NK-92 (cell line): ENCODE measurements around the gene TVP23C.
"Not testable (repeated sequence)": the region's sequence is repeated elsewhere in the genome, so short reads cannot be mapped to it uniquely, and the experiment has no call there.

Experiments
- DNase-seq: peaks from one replicate; lab custom pipeline; 2025; ENCODE audit not compliant: unreplicated experiment; lab: John Stamatoyannopoulos, UW

Gene TVP23C

DNA sequence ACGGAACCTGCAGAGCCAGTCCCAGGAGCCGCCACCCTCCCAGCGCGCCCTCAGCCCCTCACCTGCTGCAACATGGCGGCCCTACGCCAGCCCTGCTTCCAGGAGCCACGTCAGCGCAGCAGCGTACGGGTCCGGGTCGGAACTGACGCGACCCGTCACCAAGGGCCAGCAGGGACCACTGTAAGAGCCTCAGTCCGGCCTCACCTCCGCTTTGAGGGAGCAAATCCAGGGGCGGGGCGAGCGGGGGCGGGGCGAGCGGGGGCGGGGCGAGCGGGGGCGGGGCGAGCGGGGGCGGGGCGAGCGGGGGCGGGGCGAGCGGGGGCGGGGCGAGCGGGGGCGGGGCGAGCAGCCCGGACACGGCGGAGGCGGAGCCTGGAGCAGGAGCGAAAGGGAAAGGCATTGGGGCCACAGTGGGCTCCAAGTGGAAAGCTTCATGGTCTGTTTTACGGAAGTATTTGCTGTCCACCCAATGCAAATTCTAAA, at the start of gene TVP23C:
TSS of gene TVP23C (minus strand) at position 109 of the 483 bp plus-strand sequence. CDS start at position 74, 35 bp downstream.
- not testable (repeated sequence) for DNase-seq

DNA sequence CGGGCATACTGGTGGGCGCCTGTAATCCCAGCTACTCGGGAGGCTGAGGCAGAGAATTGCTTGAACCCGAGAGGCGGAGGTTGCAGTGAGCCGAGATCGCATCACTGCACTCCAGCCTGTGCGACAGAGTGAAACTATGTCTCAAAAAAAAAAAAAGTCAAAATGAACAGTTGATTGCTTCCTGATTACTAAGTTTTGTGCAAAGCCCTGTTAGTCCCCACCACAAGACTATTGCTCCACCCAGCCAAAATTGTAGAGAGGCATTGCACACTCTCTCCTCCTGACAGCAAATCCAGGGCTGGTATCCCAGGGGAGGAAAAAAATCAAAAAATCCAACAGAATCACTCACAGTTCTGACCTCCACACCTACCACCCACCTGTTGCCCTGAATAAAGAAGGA, 29.7 kb upstream of the TVP23C start:
- DNase-seq: not testable (repeated sequence)

DNA sequence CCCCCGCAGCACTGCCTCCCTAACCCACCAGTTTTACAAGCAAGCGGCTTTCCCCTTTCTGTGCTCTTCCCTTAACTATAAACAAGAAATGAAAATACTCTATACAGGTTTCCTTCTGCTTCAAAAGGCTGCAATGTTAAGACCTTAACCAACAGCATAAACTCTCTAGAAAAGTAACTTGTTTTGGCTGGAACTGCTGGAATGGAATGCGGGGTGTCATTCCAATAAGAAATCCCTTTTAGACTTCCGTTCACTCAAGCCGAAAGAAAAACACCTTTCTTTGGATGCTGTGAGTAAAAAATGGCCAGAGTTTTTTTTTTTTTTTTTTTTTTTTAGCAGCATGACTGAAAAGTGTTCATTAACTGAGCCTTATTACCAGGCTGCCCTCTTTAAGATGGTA, 28.7 kb upstream of the TVP23C start:
- DNase-seq: not testable (repeated sequence)

DNA sequence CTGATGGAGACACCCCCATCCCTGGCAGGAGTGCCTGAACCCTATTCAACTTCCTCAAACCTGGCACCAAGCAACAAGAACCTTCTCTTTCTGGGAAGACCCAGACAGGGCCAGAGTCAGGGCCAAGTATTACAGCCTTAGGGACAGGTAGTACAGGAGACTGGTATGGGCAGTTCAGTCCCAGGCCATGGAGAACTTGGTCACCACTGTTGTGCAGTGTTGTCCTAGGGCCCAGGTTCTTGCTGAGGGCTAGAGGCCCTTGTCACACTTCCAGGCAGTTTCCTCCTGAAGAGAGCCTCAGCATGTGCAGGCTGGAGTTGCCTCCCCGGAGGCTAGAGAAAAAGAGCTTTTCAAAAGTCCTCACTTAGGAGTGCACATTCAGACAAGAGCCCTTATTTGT, 27.6 kb upstream of the TVP23C start:
- DNase-seq: not testable (repeated sequence)

DNA sequence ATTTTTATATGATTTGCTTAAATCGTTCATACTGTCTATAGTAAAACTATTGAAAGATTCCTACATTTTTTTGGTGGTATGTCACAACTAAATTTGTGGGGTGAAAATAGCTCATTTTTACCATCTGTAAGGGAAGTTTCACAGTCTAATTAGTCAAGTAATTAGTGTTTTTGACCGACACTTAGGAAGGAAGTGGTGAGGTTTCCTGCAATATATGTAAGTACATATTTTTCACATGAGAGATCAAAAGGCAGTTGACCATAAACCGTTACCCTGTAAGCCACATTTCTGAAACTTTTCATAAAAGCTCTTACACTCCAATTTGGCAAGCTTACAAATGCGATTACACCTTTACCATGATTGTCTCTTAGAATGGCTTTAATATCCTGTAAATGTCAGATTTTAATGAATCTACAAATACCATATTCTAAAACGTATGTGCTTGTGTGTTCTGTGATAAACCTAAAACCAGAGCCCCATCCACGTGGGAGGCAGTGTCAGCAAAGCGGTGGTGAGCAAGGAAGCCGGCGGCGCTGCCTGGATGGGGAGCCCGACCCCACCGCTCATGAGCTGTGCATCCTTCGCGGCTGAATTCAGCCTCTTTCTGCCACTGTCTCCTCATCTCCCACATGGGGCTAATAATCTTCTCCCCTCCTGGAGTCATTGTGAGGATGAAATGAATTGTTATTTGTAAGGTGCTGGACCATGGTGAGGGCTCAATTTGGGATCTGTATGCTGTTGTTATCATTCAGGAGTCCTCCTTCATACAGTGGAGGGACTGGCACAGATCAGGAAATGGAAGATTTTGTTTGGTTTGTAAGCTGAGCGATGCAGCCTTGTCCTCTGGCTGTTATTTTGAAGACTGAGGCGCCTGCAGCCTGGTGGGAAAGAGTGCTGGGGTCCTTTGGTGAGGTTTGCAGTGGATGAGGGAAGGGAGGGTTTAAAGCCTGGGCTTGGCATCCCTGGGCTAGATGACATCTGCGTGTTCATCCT, 26.6 kb upstream of the TVP23C start:
- not testable (repeated sequence) for DNase-seq

DNA sequence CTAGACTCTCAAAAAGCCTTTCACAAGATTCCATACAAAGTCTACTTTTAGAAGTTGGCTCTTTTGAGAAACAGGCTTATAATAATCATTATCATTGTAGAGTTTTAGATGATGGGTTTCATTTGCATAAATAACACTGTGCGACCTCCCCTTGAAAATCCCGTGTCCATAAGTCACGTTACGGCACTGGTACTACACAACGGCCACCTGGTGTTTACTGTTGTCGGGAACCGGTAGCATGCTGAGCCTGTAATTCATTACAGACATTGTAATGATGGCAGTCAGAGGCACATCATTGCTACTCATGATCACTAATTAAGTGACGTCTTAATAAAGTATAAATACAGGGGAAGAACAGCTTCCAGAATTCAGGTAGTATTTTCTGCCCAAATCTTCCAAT, 24.7 kb upstream of the TVP23C start:
- not testable (repeated sequence) for DNase-seq

DNA sequence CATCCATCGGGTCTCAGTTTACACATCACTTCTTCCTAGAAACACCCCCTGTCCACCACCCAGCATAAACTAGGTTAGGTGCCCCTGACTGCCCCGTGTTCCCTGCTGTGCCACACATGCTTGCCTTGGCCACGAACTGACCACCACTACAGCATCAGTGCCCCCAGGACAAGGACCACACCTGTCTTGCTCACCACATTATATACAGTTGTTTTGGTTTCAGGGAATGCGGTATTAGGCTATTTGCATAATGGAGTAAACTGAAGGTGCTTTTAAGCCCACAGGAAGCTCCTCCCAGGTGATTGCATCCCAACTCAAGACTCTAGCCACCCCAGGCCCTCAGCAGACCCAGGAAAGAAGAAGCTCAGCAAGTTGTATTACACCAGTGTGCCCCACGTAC, 20.0 kb upstream of the TVP23C start:
- DNase-seq: not testable (repeated sequence)

DNA sequence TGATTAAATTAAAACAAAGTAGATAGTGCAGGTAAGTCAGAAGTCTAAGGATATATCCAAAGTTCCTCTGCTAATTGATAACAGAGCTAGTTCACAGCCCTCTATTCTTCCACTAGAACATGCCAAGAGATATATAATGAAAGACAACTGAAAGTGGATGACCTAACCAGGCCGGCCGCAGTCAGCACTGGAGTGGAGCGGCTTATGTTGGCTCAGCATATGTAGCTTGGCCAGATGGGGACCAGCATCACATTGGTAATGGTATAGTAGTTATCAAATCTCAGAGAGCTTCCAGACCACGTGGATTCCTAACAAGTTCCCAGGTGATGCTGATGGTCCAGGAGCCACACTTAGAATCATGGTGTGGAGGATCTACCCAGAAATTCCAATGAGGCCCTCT, 18.2 kb upstream of the TVP23C start:
- not testable (repeated sequence) for DNase-seq

DNA sequence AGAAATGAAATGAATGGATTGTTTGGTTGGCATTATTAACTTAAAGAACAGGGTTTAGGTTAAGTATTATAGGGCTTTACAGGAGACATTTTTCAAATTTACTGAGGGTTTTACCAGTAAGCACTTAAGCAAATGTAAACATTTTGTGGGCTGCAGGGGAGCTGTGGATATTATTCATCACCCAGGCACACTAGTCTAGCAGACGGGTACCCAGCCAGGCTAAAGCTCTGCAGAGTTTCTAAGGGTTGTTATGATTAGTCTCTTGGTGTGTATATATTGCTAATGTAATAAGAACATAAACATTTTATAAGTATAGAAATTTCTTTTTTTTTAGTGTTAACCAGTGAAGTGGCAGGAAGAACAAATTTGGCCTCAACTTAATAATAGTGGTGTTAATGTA, 13.6 kb upstream of the TVP23C start:
- DNase-seq: not testable (repeated sequence)

DNA sequence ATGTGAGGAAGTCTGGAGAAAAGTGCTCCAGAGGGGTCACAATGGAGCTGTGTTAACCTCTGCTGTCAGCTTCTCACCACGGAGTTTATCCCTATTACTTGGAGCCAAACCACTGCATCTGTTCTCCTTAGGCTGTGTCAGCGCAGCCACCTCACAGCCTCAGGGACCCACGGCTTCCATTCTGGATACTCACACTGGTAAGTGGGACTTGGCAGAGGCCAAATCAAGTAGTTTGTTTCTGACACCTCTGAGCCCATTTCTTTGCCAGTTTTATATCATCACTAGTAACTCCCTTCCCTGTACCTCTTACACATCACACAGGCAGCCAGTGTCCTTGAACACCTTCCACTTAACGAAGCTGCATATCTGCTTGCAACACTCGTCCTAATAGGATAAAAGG, 11.4 kb upstream of the TVP23C start:
- DNase-seq: not testable (repeated sequence)

DNA sequence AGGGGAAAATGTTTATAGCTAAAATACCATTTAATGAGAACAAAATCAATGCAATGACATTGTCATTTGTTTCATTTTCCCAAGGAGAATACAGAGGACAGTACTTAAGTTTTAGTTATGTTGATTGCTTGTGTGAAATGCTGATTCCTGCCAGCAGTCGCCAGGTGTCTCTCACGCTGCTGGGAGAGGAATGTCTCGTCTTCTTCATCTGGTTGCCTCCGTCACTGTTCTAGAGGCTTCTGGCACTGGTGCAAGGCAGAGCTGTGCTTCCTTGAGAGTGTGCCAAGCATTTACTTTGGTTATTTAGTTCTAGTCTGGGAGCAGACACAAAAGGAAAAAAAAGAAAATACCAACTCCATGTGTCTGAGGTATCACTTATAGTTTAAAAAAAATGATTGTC, 10.6 kb upstream of the TVP23C start:
- DNase-seq: not testable (repeated sequence)

DNA sequence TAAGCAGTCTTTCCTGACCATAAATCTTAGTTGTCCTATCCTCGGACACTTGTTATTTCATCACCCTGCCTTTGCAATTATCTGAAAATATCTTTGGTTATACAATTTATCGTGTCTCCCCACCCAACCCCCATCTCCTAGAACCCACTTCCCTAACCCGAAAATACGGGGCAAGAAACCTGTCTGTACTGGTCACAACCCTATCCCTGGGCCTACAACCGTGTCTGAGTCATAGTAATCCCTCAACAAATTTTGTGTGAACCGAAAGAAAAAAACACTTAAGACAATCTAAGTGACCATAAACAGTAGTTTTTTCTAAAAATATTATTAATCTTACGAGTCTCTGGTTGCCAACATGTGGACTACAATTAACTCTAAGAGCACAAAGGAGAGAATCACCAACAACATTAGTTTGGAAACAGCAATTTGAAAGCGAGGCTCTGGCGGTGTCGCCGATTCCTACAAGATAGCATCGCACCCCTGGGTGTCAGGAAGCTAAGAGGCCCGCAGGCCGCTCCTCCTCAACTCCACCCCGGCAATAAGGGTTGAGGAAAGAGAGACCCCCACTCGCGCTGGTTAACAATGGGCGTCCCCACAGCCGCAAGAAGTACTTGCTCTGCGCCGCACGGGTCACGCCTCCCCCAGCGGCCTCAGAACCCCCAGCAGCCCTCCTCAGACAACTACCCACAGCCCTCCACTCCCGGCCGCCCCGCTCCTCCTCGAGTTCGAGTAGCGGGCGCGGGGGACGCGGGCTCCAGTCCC, 489 bp downstream of the TVP23C start:
- DNase-seq: not testable (repeated sequence)

DNA sequence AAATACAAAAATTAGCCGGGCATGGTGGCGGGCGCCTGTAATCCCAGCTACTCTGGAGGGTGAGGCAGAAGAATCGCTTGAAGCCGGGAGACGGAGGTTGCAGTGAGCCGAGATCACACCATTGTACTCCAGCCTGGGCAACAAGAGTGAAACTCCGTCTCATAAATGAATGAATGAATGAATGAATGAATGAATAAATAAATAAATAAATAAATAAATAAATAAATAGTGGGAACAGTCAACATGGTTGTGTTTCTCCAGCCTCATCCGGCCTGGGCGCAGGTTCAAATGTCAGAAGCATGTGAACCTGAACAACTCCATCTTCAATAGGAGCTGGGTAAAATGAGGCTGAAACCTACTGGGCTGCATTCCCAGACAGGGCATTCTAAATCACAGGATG, 1.8 kb downstream of the TVP23C start:
- not testable (repeated sequence) for DNase-seq

DNA sequence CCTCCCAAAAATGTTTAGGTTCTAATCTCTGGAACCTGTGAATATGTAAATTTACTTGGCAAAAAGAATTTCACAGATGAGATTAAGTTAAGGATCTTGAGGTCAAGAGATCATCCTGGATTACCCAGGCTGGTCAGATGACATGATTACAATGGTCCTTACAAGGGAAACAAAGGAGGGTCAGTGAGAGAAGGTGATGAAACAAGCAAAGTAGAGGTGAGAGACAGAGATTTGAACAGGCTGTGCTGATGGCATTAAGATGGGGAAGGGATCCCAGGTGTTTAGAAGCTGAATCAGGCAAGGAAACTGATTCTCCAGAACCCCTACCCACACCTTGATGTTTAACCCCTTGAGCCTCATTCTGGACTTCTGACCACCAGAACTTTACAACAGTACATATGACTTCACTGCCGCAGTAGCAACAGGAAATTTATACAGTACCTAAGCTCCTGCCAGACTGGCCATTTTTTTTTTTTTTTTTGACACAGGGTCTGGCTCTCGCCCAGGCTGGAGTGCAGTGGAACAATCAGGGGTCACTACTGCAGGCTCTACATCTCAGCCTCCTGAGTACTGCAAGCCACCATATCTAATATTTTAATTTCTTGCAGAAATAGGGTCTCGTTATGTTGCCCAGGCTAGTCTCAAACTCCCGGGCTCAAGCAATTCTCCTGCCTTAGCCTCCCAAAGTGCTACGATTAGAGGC, 4.7 kb downstream of the TVP23C start:
- not testable (repeated sequence) for DNase-seq

DNA sequence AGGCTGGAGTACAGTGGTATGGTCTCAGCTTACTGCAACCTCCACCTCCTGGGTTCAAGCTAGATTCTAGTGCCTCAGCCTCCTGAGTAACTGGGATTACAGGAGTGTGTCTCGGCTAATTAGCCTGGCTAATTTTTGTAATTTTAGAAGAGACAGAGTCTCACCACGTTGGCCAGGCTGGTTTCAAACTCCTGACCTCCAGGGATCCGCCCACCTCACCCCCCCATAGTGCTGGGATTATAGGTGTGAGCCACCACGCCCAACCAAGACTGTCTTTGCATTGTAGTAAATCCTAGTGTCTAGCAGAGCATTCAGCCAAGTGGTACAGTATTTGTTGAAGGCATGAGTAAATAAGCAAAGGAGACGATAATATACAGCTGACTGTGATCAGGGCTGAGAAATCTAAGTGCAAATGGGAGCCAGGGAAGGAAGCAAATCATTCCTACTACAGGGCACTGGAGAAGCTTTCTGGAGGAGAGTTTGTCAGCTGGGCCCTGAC, 5.9 kb downstream of the TVP23C start:
- not testable (repeated sequence) for DNase-seq

DNA sequence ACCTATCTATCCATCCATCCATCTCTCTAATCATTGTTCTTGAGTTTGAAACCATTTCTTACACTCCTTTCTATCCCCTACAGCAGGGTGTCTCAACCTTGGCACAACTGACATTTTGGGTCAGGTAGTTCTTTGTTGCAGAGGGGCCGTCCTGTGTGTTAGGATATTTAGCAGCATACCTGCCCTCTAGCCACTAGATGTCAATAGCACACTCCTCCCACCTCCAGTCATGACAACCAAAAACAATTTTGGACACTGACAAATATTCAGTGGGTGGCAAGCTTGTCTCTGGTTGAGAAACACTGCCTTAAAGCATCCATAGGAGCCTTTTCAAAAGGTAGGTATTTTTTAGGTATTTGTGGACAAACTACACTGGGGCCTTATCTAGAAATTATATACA, 10.4 kb downstream of the TVP23C start:
- DNase-seq: not testable (repeated sequence)

DNA sequence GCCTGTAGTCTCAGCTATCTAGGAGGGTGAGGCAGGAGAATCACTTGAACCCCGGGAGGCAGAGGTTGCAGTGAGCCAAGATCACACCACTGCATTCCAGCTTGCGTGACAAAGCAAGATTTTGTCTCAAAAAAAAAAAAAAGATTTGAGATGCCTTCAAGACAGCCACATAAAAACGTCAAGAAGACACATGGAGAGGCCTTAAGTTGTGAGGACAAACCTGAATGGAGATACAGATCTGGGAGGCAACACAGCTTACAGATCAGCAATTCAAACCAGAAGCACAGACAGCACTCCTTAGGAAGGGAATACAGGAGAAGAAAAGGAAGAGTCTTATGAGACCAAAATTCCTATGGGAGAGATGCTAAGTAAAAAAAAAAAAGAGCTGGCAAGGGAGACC, 13.7 kb downstream of the TVP23C start:
- not testable (repeated sequence) for DNase-seq

DNA sequence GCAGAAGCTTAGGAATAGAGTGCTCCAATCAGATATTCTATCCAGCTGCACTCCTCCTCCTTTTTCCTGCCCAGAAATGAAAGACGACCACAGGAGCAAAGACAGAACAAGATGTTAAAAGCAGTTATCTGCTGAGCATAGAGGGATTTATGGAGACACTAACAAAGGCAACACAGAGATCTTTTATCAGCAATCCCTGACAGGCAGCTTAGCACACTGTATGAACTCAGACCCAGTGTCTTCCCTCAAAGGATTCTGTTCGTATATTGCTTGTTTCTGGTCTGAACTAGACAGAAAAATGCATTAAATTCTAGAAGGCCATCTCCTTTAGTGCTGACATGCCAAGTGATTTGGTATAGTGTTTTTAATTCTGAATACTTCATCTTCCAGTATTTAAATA, 16.7 kb downstream of the TVP23C start:
- not testable (repeated sequence) for DNase-seq

DNA sequence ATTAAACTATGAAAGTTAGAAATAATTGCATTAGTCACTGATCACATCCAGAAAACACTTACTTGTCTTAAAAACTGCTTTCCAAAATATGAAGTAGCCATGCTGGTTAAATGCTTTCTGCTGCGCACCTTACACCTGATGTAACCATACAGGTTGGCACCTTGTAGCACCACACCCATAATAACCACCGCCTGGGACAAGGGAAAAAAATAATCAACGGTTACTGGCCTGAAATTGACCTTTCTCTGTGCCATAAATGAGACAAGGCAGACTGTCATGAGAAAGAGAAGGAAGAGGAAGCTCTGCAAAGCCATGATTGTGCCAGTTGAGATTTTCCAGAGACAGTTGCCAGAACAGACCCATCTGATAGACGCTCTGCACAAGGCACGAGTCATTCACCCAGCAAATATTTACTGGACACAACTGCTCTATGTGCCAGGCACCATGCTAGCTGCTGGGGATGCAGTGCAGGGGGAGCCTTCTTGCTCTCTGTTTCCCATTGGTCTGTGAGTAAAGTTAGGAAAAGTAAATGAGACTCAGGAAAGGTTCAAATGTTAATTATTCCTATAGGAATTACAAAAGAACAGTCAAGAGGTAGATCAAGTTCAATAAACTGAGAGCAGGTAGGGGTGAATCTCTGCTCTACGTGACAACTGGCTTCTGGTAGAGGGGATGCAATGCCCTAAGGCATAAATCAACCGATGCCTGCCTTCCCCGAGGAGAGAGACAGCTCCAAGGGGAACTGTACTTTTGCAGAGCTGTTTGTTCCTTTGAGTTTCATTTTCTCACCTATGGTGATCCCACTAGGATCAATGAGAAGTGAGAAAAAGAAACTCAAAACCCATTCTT, 22.7 kb downstream of the TVP23C start:
- DNase-seq: not testable (repeated sequence)

DNA sequence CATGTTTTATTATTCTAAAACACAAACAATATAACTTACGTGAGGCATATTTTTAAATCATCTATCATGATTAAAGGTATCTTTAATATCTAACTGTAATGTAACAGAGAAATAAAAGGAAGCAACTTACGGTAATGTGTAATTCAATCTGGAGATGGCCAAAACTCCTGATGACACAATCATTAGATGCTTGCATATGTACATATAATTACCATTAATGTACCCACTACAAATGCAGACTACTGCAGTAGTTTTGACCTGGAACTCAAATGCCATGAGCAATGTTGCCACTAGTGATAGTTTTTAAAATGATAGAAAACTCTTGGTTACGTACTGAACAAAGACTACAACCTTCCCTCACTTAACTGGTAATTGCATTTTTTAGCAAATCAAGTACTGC, 30.2 kb downstream of the TVP23C start:
- not testable (repeated sequence) for DNase-seq
